Right lobe of liver (tissue), 6 donors: Measurements from ENCODE around the gene C1QTNF7. TPM values are rescaled to one million over a fixed set of nuclear protein-coding genes. Genes with fewer than 3 reads are reported as not detected.

Experiments
- ATAC-seq, 4 donors: fragments of 200-7000 bp; cut with Tn5 transposase; one replicate each; pipeline ENCODE4 v1.9.1; 2020; ENCODE audit warnings: mild to moderate bottlenecking in 4 of 4, moderate library complexity in 4 of 4
- DNase-seq, 3 donors: peaks; one replicate each; pipeline ENCODE4 v3.0.0-alpha.2; 2020
- H3K27ac ChIP-seq, 3 donors: fragments of 200-600 bp; one replicate each; pipeline ENCODE4 v1.8.0; 2022
- H3K27me3 ChIP-seq, 2 donors: fragments of 200-600 bp; one replicate each; pipeline ENCODE4 v1.8.0; 2022
- H3K36me3 ChIP-seq, 4 donors: fragments of 200-600 bp; sonication (generic) in 1 of 4; one replicate each; pipeline versions ENCODE4 v1.5.1 to v1.8.0; 2017 to 2022; ENCODE audit warnings: control low read depth in 1 of 4
- H3K4me1 ChIP-seq, 4 donors: fragments of 200-600 bp; sonication (generic) in 1 of 4; one replicate each; pipeline versions ENCODE4 v1.5.1 to v1.8.0; 2017 to 2022; ENCODE audit warnings: control low read depth in 1 of 4
- H3K4me3 ChIP-seq, 3 donors: fragments of 200-600 bp; one replicate each; pipeline ENCODE4 v1.8.0; 2022
- H3K9me3 ChIP-seq, 4 donors: fragments of 200-600 bp; sonication (generic) in 1 of 4; one replicate each; pipeline versions ENCODE4 v1.5.1 to v1.8.0; 2017 to 2022; ENCODE audit warnings: control low read depth in 1 of 4
- CTCF ChIP-seq, 4 donors: fragments of 200-600 bp in 3 of 4; fragments of 450-650 bp in 1 of 4; IDR thresholded peaks; one replicate each; pipeline versions ENCODE4 v1.5.1 to v1.8.0; 2016 to 2022; ENCODE audit warnings: antibody characterized with exemption in 4 of 4, mild to moderate bottlenecking in 2 of 4
- POLR2A ChIP-seq: fragments of 450-650 bp; IDR thresholded peaks from one replicate; pipeline ENCODE4 v1.6.1; 2017; ENCODE audit warnings: antibody characterized with exemption, mild to moderate bottlenecking
- WGBS: methylation state at CpG from one replicate; pipeline ENCODE4 v1.1.6; 2018; ENCODE audit warnings: low coverage, low lambda C conversion rate; ENCODE audit not compliant: insufficient coverage; ENCODE audit errors: missing lambda C conversion rate; 5-methylcytosine and 5-hydroxymethylcytosine counted together
- intact Hi-C, 2 donors: fragments of 100-400 bp; cut with DNase I; formaldehyde crosslinking; loops; one replicate each; pipeline versions ENCODE4 v1.11.2 to v1.14.1; 2022
- total RNA-seq, 6 experiments: library from RNA; depleted of rRNA in 2 of 6; stranded (reverse); fragments of >200 nt in 2 of 6; fragmentation: NEBNext Ultra II Directional in 3 of 6; extraction: Animal tissue kit (Norgen Biotek cat#: 25700) in 3 of 6; gene quantifications; one replicate each; pipeline versions ENCODE4 v1.1.0 to v1.2.4, GENCODE V29; 2016 to 2023
- donor health status: DM: no; HTN: yes; CAD: no.
- donor health status: DM: no; HTN: no; CAD: no.
- donor health status: DM: no; HTN: no; CAD: no.
- donor health status: DM: no; HTN: yes; CAD: no.
- donor health status: DM: no; HTN: yes; CAD: no.

C1QTNF7 gene
- total RNA-seq, 6 experiments from 2014 or later, result 0.15 to 1.2 (median 0.27) TPM

- 61% methylated on average over 2 of the region's 2 CpGs for WGBS
- intact Hi-C loops, result no loop called here
- peak in 1 of 4 donors; percentile 20 for ATAC-seq
Observed at GRCh38 chr4:15402974-15403373, 24.9 kb upstream of the C1QTNF7 start.

GRCh38 chr4:15405018-15405417 is 22.8 kb upstream of the C1QTNF7 start:
- H3K27ac ChIP-seq, result no peak overlapping the region
- 44% methylated on average over 1 of the region's 4 CpGs for WGBS
- H3K4me1 ChIP-seq, result no peaks in the 10 kb centered on the region
- no peak for ATAC-seq
- no peaks in the 10 kb centered on the region for H3K9me3 ChIP-seq
- no peak for DNase-seq
- TF ChIP-seq POLR2A, result no peak
- no peak for TF ChIP-seq CTCF (IDR thresholded peaks at IDR 0.05)
- intact Hi-C loops, result no loop called here
- no peaks in the 10 kb centered on the region for H3K27me3 ChIP-seq
- H3K36me3 ChIP-seq, result no peaks in the 10 kb centered on the region
- no peak overlapping the region for H3K4me3 ChIP-seq

More at GRCh38 chr4:15402974-15403373, 24.9 kb upstream of the C1QTNF7 start:
- no peak for DNase-seq
- H3K9me3 ChIP-seq, result no peaks in the 10 kb centered on the region
- no peak overlapping the region for H3K27ac ChIP-seq
- H3K27me3 ChIP-seq, result no peaks in the 10 kb centered on the region
- no peaks in the 10 kb centered on the region for H3K4me1 ChIP-seq
- no peak overlapping the region for H3K4me3 ChIP-seq
- H3K36me3 ChIP-seq, result no peaks in the 10 kb centered on the region
- no peak for TF ChIP-seq POLR2A
- TF ChIP-seq CTCF (IDR thresholded peaks at IDR 0.05), result no peak

GRCh38 chr4:15410750-15411149 is 17.1 kb upstream of the C1QTNF7 start:
- H3K27ac ChIP-seq, result peak overlapping the region in 1 of 3 donors; percentile 16
- TF ChIP-seq POLR2A (no peak), CTCF (IDR thresholded peaks at IDR 0.05) (no peak)
- H3K4me1 ChIP-seq, result peaks cover 0 to 23% (median 0%) of the 10 kb centered on the region in 4 donors
- peak; percentile 56 to 76 (median 68) for ATAC-seq
- no peak overlapping the region for H3K4me3 ChIP-seq
- DNase-seq, result no peak
- H3K36me3 ChIP-seq, result no peaks in the 10 kb centered on the region
- intact Hi-C loops, result no loop called here
- 1% methylated on average over 6 of the region's 6 CpGs for WGBS
- no peaks in the 10 kb centered on the region for H3K27me3 ChIP-seq
- no peaks in the 10 kb centered on the region for H3K9me3 ChIP-seq

- Histone ChIP-seq H3K27me3 (no peaks in the 10 kb centered on the region), H3K27ac (no peak overlapping the region), H3K9me3 (no peaks in the 10 kb centered on the region), H3K4me3 (no peak overlapping the region), H3K36me3 (no peaks in the 10 kb centered on the region), H3K4me1 (peaks cover 0 to 23% (median 0%) of the 10 kb centered on the region in 4 donors)
- DNase-seq, result no peak
- intact Hi-C loops, result no loop called here
- WGBS, result 87% methylated on average over 5 of the region's 5 CpGs
- no peak for ATAC-seq
- TF ChIP-seq CTCF (IDR thresholded peaks at IDR 0.05), result no peak
Observed at GRCh38 chr4:15412461-15412860, 15.4 kb upstream of the C1QTNF7 start.
